Measurements from ENCODE around the gene CNN3. TPM values are rescaled to one million over a fixed set of nuclear protein-coding genes. Genes with fewer than 3 reads are reported as not detected.

Gene CNN3
- total RNA-seq, 1 experiment from 2014 or later = 260 TPM

GRCh38 chr1:94854458-94855306 is 72.2 kb downstream of the CNN3 start:
- TF ChIP-seq CTCF (conservative IDR thresholded peaks at IDR 0.05; ENCODE audit: low read depth, low read length) (peak; percentile 97), EZH2 (IDR thresholded peaks at IDR 0.05; ENCODE audit: borderline replicate concordance, low read depth, low read length, poor library complexity, severe bottlenecking) (no peak)
- ChIA-PET POLR2A (ENCODE audit: low non-redundant PET) (no interaction called here), CTCF (interaction anchor here (0.5 to 4.6 kb wide), 21 partner anchors 8 to 379 kb away, joined by 3 to 118 read pairs (median 4); partner anchors contain the start of genes CNN3, RWDD3 and TLCD4)
- no TSS peak for BruUV-seq (replicated peaks)
- Histone ChIP-seq H3K9me3 (ENCODE audit: low read depth, low read length, poor library complexity, severe bottlenecking) (no peaks in the 10 kb centered on the region), H3K27ac (ENCODE audit: low read depth, low read length, poor library complexity, severe bottlenecking) (no peak overlapping the region), H3K27me3 (replicated peaks; ENCODE audit: insufficient read depth, low read depth, low read length, poor library complexity) (no peaks in the 10 kb centered on the region), H3K36me3 (ENCODE audit: insufficient read depth, low read length, poor library complexity, severe bottlenecking) (no peaks in the 10 kb centered on the region), H3K4me1 (ENCODE audit: insufficient read depth, low read length, poor library complexity, severe bottlenecking) (no peaks in the 10 kb centered on the region), H3K4me3 (ENCODE audit: low read depth, low read length, poor library complexity, severe bottlenecking) (peak overlapping the region; percentile 44)
- DNase-seq (ENCODE audit: low spot score) = peak; percentile 92
- intact Hi-C loops (cut with micrococcal nuclease; ENCODE audit: unreplicated experiment) = loop anchor here (1.0 to 5.0 kb wide), 3 partner anchors 70 to 378 kb away; partner anchors contain the start of gene RWDD3

DNA sequence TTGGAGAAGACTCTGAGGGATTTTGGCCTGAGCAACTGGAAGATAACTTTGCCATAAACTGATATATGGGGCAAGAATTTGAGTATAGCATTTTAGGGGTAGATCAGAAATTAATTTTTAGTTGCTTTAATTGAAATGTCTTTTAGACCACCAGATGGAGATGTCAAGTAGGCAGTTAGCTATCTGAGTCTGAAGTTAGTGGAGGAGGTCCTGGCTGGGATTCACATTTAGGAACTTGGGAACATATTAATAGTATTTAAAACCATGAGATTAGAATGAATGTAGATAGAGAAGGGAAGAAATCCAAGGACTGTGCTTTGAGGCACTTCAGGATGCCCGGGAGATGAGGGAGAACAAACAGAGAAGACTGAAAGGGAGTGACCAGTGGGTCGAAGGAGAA is 74.1 kb downstream of the CNN3 start:
- TF ChIP-seq CTCF (conservative IDR thresholded peaks at IDR 0.05; ENCODE audit: low read depth, low read length) (0 out of 2 replicates have a peak, but pooled peaks have one; percentile 16), EZH2 (IDR thresholded peaks at IDR 0.05; ENCODE audit: borderline replicate concordance, low read depth, low read length, poor library complexity, severe bottlenecking) (no peak)
- Histone ChIP-seq H3K9me3 (ENCODE audit: low read depth, low read length, poor library complexity, severe bottlenecking) (no peaks in the 10 kb centered on the region), H3K27me3 (replicated peaks; ENCODE audit: insufficient read depth, low read depth, low read length, poor library complexity) (no peaks in the 10 kb centered on the region), H3K4me1 (ENCODE audit: insufficient read depth, low read length, poor library complexity, severe bottlenecking) (no peaks in the 10 kb centered on the region), H3K27ac (ENCODE audit: low read depth, low read length, poor library complexity, severe bottlenecking) (no peak overlapping the region), H3K4me3 (ENCODE audit: low read depth, low read length, poor library complexity, severe bottlenecking) (no peak overlapping the region), H3K36me3 (ENCODE audit: insufficient read depth, low read length, poor library complexity, severe bottlenecking) (no peaks in the 10 kb centered on the region)
- intact Hi-C loops (cut with micrococcal nuclease; ENCODE audit: unreplicated experiment) = loop anchor here (5.0 kb wide), 1 partner anchor 380 kb away; the partner anchor contains the start of gene RWDD3
- POLR2A ChIA-PET (ENCODE audit: low non-redundant PET) = no interaction called here
- no peak for DNase-seq (ENCODE audit: low spot score)
- no TSS peak for BruUV-seq (replicated peaks)
- CTCF ChIA-PET = interaction anchor here (4.6 kb wide), 1 partner anchor 191 kb away, joined by 103 read pairs; no protein-coding TSS in a partner anchor

GRCh38 chr1:94851571-94851970 is 75.3 kb downstream of the CNN3 start:
- Histone ChIP-seq H3K27ac (ENCODE audit: low read depth, low read length, poor library complexity, severe bottlenecking) (no peak overlapping the region), H3K36me3 (ENCODE audit: insufficient read depth, low read length, poor library complexity, severe bottlenecking) (no peaks in the 10 kb centered on the region), H3K4me1 (ENCODE audit: insufficient read depth, low read length, poor library complexity, severe bottlenecking) (no peaks in the 10 kb centered on the region), H3K27me3 (replicated peaks; ENCODE audit: insufficient read depth, low read depth, low read length, poor library complexity) (no peaks in the 10 kb centered on the region), H3K9me3 (ENCODE audit: low read depth, low read length, poor library complexity, severe bottlenecking) (no peaks in the 10 kb centered on the region), H3K4me3 (ENCODE audit: low read depth, low read length, poor library complexity, severe bottlenecking) (no peak overlapping the region)
- intact Hi-C loops (cut with micrococcal nuclease; ENCODE audit: unreplicated experiment) = loop anchor here (5.0 kb wide), 1 partner anchor 381 kb away; the partner anchor contains the start of gene RWDD3
- DNase-seq (ENCODE audit: low spot score) = no peak
- POLR2A ChIA-PET (ENCODE audit: low non-redundant PET) = no interaction called here
- BruUV-seq (replicated peaks) = no TSS peak
- CTCF ChIA-PET = interaction anchor here (1.3 kb wide), 1 partner anchor 190 kb away, joined by 3 read pairs; no protein-coding TSS in a partner anchor
- no peak for TF ChIP-seq EZH2 (IDR thresholded peaks at IDR 0.05; ENCODE audit: borderline replicate concordance, low read depth, low read length, poor library complexity, severe bottlenecking)
- TF ChIP-seq CTCF (conservative IDR thresholded peaks at IDR 0.05; ENCODE audit: low read depth, low read length) = no peak

Other genes with a start within 250 kb of the CNN3 start
- gene SLC44A3, start 106.8 kb downstream of the CNN3 start, total RNA-seq (2021) = not detected in 2 replicates
- gene ALG14, start 145.8 kb upstream of the CNN3 start, total RNA-seq (2021) = 6.4 and 11.3 TPM in 2 replicates
- gene TLCD4, start 190.2 kb upstream of the CNN3 start, total RNA-seq (2021) = 0.11 TPM in 1 of 2 replicates, not detected in the other